PC-9 (cell line): Measurements from ENCODE around the gene COL4A1. TPM values are rescaled to one million over a fixed set of nuclear protein-coding genes. Genes with fewer than 3 reads are reported as not detected.
A peak's percentile ranks its signal among the peaks of the same experiment; 100 is the strongest.

Source experiments
- BruUV-seq: library from RNA; stranded (reverse); fragments of 400-500 nt; replicated peaks from 2 replicates; lab custom pipeline; 2021; lab: Mats Ljungman, UMichigan
- CTCF ChIA-PET: fragments of 300-600 bp; sonication (Branson Sonifier 250); formaldehyde crosslinking; loops from one replicate; lab custom pipeline; 2022; ENCODE audit warnings: antibody characterized with exemption; lab: Charles Lee
- POLR2A ChIA-PET: fragments of 300-600 bp; sonication (Branson Sonifier 250); formaldehyde crosslinking; loops from one replicate; lab custom pipeline; 2022; ENCODE audit warnings: antibody characterized with exemption; ENCODE audit not compliant: unreplicated experiment; lab: Charles Lee
- DNase-seq, 2 experiments: peaks; one replicate each; pipeline versions ENCODE4 v3.0.0 to v3.0.0-alpha.2; 2015 to 2022; ENCODE audit warnings: mixed read lengths in 1 of 2
- H2AFZ ChIP-seq: fragments of 200-600 bp; sonication (generic); 2 replicates; pipeline ENCODE4 v1.8.1; 2017; ENCODE audit warnings: antibody characterized with exemption
- H3F3A ChIP-seq: fragments of 200-600 bp; sonication (generic); 2 replicates; pipeline ENCODE4 v1.8.1; 2017; ENCODE audit warnings: antibody characterized with exemption, mild to moderate bottlenecking, low read depth; ENCODE audit not compliant: insufficient read depth
- H3K27ac ChIP-seq: fragments of 200-600 bp; sonication (generic); 2 replicates; pipeline ENCODE4 v1.6.1; 2016; ENCODE audit warnings: mixed run types
- H3K27me3 ChIP-seq: fragments of 200-600 bp; sonication (generic); 2 replicates; pipeline ENCODE4 v1.6.1; 2016; ENCODE audit warnings: low read depth, mixed run types; ENCODE audit not compliant: insufficient read depth
- H3K36me3 ChIP-seq: fragments of 200-600 bp; sonication (generic); 2 replicates; pipeline ENCODE4 v1.6.1; 2016; ENCODE audit warnings: low read depth, mixed run types
- H3K4me1 ChIP-seq: fragments of 200-600 bp; sonication (generic); replicated peaks from 2 replicates; pipeline ENCODE4 v1.6.1; 2016; ENCODE audit warnings: mixed run types; ENCODE audit not compliant: insufficient read depth
- H3K4me2 ChIP-seq: fragments of 200-600 bp; sonication (generic); 2 replicates; pipeline ENCODE4 v1.6.1; 2017; ENCODE audit warnings: mixed run types
- H3K4me3 ChIP-seq: fragments of 200-600 bp; sonication (generic); 2 replicates; pipeline ENCODE4 v1.6.1; 2016; ENCODE audit warnings: mixed run types
- H3K79me2 ChIP-seq: fragments of 200-600 bp; sonication (generic); 2 replicates; pipeline ENCODE4 v1.6.1; 2017; ENCODE audit warnings: low read depth, mixed run types
- H3K9me2 ChIP-seq: fragments of 200-600 bp; sonication (generic); 2 replicates; pipeline ENCODE4 v1.8.1; 2017; ENCODE audit warnings: mild to moderate bottlenecking; ENCODE audit not compliant: insufficient read depth
- H3K9me3 ChIP-seq: fragments of 200-600 bp; sonication (generic); 2 replicates; pipeline ENCODE4 v1.8.1; 2016; ENCODE audit warnings: low read depth; ENCODE audit not compliant: insufficient read depth
- H4K20me1 ChIP-seq: fragments of 200-600 bp; sonication (generic); 2 replicates; pipeline ENCODE4 v1.8.1; 2017; ENCODE audit not compliant: insufficient read depth
- EZH2 ChIP-seq: fragments of 200-600 bp; sonication (generic); IDR thresholded peaks from 2 replicates; pipeline ENCODE4 v1.8.0; 2017; ENCODE audit warnings: antibody characterized with exemption, low read depth
- intact Hi-C: fragments of 100-400 bp; cut with micrococcal nuclease; formaldehyde crosslinking; loops from one replicate; pipeline ENCODE4 v1.10.0; 2022; ENCODE audit not compliant: unreplicated experiment
- total RNA-seq: library from RNA; stranded (reverse); gene quantifications from 2 replicates; pipeline ENCODE4 v1.2.3, GENCODE V29; 2021
- TF ChIP-seq, protein P1 (sequence below): fragments of 200-600 bp; sonication (generic); conservative IDR thresholded peaks from 2 replicates; pipeline ENCODE4 v1.6.1; 2017; ENCODE audit warnings: mixed run types, antibody characterized with exemption, mild to moderate bottlenecking, moderate library complexity

COL4A1 gene
- total RNA-seq, 1 experiment from 2014 or later = 24.5 TPM

DNA sequence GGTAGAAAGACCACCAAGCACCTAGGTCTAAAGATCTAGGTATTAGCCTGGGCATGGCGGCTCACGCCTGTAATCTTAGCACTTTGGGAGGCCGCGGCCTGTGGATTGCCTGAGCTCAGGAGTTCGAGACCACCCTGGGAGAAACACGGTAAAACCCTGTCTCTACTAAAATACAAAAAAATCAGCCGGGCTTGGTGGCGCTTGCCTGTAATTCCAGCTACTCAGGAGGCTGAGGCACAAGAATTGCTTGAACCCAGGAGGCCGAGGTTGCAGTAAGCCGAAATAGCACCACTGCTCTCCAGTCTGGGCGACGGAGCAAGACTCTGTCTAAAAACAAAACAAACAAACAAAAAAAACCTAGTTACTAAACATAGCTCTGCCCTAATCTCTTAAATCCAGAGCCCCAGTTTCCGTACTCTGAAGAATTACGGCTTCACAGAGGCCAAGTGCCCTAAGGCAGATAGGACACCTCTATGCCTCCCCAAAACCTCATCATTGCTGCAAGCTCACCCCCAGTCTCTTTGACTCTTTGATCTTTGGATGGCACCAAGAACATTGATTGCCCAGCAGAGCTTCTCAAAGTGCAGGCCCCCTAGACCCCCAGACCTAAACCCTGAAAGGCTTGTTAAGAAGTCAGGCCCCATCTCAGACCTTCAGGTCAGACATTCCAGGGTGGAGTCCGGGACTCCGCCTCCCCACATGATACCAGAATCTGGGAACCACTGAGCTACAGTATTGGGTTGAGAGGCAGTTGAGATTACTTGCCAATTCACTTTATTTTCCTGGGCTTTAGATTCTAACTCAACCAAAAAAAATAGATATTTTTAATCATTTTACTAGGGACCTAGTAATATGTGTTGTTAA lies 2.9 kb upstream of the COL4A1 start:
- H3K9me3 ChIP-seq = no peaks in the 10 kb centered on the region
- intact Hi-C loops = no loop called here
- no peak overlapping the region for H3K4me3 ChIP-seq
- no peaks in the 10 kb centered on the region for H3K9me2 ChIP-seq
- no peak overlapping the region for H2AFZ ChIP-seq
- H3K4me2 ChIP-seq = no peak overlapping the region
- POLR2A ChIA-PET = no interaction called here
- no peak for DNase-seq
- no peaks in the 10 kb centered on the region for H3K27me3 ChIP-seq
- TF ChIP-seq, protein P1, sequence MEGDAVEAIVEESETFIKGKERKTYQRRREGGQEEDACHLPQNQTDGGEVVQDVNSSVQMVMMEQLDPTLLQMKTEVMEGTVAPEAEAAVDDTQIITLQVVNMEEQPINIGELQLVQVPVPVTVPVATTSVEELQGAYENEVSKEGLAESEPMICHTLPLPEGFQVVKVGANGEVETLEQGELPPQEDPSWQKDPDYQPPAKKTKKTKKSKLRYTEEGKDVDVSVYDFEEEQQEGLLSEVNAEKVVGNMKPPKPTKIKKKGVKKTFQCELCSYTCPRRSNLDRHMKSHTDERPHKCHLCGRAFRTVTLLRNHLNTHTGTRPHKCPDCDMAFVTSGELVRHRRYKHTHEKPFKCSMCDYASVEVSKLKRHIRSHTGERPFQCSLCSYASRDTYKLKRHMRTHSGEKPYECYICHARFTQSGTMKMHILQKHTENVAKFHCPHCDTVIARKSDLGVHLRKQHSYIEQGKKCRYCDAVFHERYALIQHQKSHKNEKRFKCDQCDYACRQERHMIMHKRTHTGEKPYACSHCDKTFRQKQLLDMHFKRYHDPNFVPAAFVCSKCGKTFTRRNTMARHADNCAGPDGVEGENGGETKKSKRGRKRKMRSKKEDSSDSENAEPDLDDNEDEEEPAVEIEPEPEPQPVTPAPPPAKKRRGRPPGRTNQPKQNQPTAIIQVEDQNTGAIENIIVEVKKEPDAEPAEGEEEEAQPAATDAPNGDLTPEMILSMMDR = no peak
- TF ChIP-seq EZH2 = no peak
- BruUV-seq = no TSS peak
- CTCF ChIA-PET = interaction anchor here (0.6 kb wide), 1 partner anchor 114 kb away, joined by 4 read pairs; no protein-coding TSS in a partner anchor
- H4K20me1 ChIP-seq = no peaks in the 10 kb centered on the region
- H3K4me1 ChIP-seq = peaks cover 26% of the 10 kb centered on the region
- H3F3A ChIP-seq = peaks cover 18% of the 10 kb centered on the region
- no peak overlapping the region for H3K27ac ChIP-seq
- no peaks in the 10 kb centered on the region for H3K79me2 ChIP-seq
- H3K36me3 ChIP-seq = no peaks in the 10 kb centered on the region

DNA sequence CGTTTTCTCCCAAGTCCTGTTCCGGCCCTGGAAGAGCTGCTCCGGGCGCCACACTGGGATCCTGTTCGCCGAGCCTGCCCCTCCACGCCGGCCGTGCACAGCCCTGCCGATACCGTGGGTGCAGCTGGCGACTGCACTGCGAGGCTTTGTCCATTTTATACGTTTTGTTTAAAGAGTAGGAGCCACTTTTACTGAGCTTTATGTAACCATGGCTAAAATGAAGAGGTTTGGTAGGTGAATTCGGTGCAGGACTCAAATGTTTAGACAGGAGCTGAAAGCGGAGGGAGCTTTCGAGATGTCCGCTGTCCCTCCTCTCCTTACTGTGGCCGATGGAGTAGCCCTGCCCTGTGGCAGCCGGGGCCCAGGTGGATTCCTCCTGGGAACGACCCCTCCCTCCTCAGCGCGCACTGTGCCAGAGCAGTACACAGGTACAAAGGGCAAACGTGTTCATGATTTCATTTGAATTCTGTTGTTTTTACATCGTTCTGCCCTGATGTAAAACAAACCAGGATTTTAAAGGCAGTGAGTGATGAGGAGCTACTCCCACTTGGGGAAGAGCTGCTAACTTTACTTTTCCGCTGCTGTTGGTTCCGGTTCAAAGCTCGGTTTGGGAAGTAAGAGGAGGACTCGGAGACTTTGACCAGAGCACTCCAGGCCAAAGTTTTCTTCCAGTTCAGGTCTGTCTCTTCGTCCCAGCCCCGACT lies 1.9 kb upstream of the COL4A1 start:
- intact Hi-C loops = no loop called here
- Histone ChIP-seq H3F3A (peaks cover 29% of the 10 kb centered on the region), H3K27ac (no peak overlapping the region), H2AFZ (no peak overlapping the region), H3K79me2 (no peaks in the 10 kb centered on the region), H3K4me3 (no peak overlapping the region), H3K4me2 (no peak overlapping the region), H3K4me1 (peaks cover 37% of the 10 kb centered on the region), H3K27me3 (no peaks in the 10 kb centered on the region), H3K9me3 (no peaks in the 10 kb centered on the region), H3K9me2 (no peaks in the 10 kb centered on the region), H4K20me1 (no peaks in the 10 kb centered on the region), H3K36me3 (no peaks in the 10 kb centered on the region)
- CTCF ChIA-PET = interaction anchor here (0.6 kb wide), 1 partner anchor 115 kb away, joined by 4 read pairs; no protein-coding TSS in a partner anchor
- no peak for TF ChIP-seq EZH2
- TF ChIP-seq, protein P1 = no peak
- DNase-seq = peak in 1 of 2 experiments; percentile 29
- no TSS peak for BruUV-seq
- POLR2A ChIA-PET = no interaction called here

DNA sequence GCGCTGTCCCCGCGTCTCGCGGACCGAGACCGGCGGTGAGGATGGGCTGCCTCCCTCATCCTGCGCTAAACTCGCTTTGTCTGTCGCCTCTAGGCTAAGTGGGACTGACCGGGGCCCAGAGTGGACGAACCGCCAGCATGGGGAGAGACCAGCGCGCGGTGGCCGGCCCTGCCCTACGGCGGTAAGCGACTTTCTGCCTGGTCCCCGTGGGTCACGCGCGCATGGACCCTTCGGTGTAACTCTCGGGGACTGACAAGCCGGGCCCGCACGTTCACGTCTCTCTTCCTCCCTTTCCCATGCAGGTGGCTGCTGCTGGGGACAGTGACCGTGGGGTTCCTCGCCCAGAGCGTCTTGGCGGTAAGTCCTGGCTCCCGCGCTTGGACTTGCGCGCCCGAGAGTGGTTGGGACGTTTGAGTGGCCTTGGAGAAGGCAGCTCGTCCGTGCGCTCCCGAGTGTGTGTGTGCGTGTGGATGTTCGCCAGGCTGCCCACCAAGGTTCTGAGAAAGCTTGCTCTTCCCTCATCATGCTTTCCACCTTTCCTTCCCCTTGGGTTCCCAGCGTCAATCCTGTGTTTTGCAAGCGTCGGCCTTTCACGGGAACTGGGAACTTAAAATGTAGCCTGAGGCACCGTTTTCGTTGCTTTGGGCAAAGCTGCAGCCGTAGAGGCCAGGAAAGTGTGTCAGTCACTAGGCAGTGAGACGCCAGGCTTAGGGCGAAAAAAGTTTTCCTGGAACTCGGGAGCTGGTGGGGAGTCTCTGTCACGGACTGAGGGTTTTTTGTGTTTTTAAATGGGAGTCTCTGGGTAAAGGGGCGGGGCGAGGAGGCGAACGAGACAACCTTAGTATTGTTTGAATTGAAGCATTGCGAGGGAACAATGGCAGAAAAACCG lies 1.1 kb upstream of the COL4A1 start:
- H3K27ac ChIP-seq = no peak overlapping the region
- H3K4me3 ChIP-seq = no peak overlapping the region
- H3K4me1 ChIP-seq = peaks cover 39% of the 10 kb centered on the region
- ChIA-PET CTCF (no interaction called here), POLR2A (no interaction called here)
- no peaks in the 10 kb centered on the region for H3K27me3 ChIP-seq
- H3K36me3 ChIP-seq = no peaks in the 10 kb centered on the region
- no peaks in the 10 kb centered on the region for H4K20me1 ChIP-seq
- no peaks in the 10 kb centered on the region for H3K9me3 ChIP-seq
- peaks cover 31% of the 10 kb centered on the region for H3F3A ChIP-seq
- DNase-seq = peak in 1 of 2 experiments; percentile 17
- no peaks in the 10 kb centered on the region for H3K79me2 ChIP-seq
- H2AFZ ChIP-seq = no peak overlapping the region
- intact Hi-C loops = no loop called here
- H3K4me2 ChIP-seq = no peak overlapping the region
- TF ChIP-seq, protein P1 = no peak
- no peak for TF ChIP-seq EZH2
- H3K9me2 ChIP-seq = no peaks in the 10 kb centered on the region
- BruUV-seq = no TSS peak
